ENCODE measurements around the gene PELI2.

Gene PELI2

GRCh38 chr14:56131004-56131864, 13.0 kb downstream of the PELI2 start:
- no peak for DNase-seq (ENCODE audit: low read depth)
- H3K4me3 ChIP-seq (ENCODE audit: control insufficient read depth, low read depth, low read length) = no peak overlapping the region
- TF ChIP-seq CTCF (conservative IDR thresholded peaks at IDR 0.05; ENCODE audit: control insufficient read depth, insufficient read depth, low read depth, low read length) = no peak

- no peak for TF ChIP-seq CTCF (conservative IDR thresholded peaks at IDR 0.05; ENCODE audit: control insufficient read depth, insufficient read depth, low read depth, low read length)
- H3K4me3 ChIP-seq (ENCODE audit: control insufficient read depth, low read depth, low read length) = no peak overlapping the region
- DNase-seq (ENCODE audit: low read depth) = peak; percentile 10
Measured at GRCh38 chr14:56131865-56132833, 13.9 kb downstream of the PELI2 start.

- H3K4me3 ChIP-seq (ENCODE audit: control insufficient read depth, low read depth, low read length) = no peak overlapping the region
- no peak for TF ChIP-seq CTCF (conservative IDR thresholded peaks at IDR 0.05; ENCODE audit: control insufficient read depth, insufficient read depth, low read depth, low read length)
- no peak for DNase-seq (ENCODE audit: low read depth)
Measured at GRCh38 chr14:56133547-56133946, 15.3 kb downstream of the PELI2 start.

GRCh38 chr14:56135001-56135400, 16.8 kb downstream of the PELI2 start:
- DNase-seq (ENCODE audit: low read depth) = peak; percentile 16
- H3K4me3 ChIP-seq (ENCODE audit: control insufficient read depth, low read depth, low read length) = no peak overlapping the region
- TF ChIP-seq CTCF (conservative IDR thresholded peaks at IDR 0.05; ENCODE audit: control insufficient read depth, insufficient read depth, low read depth, low read length) = no peak

- DNase-seq (ENCODE audit: low read depth) = no peak
- no peak for TF ChIP-seq CTCF (conservative IDR thresholded peaks at IDR 0.05; ENCODE audit: control insufficient read depth, insufficient read depth, low read depth, low read length)
Measured at GRCh38 chr14:56135668-56136067, 17.5 kb downstream of the PELI2 start.

GRCh38 chr14:56136571-56137452, 18.6 kb downstream of the PELI2 start:
- no peak for TF ChIP-seq CTCF (conservative IDR thresholded peaks at IDR 0.05; ENCODE audit: control insufficient read depth, insufficient read depth, low read depth, low read length)
- H3K4me3 ChIP-seq (ENCODE audit: control insufficient read depth, low read depth, low read length) = no peak overlapping the region
- no peak for DNase-seq (ENCODE audit: low read depth)

More at GRCh38 chr14:56135668-56136067, 17.5 kb downstream of the PELI2 start:
- H3K4me3 ChIP-seq (ENCODE audit: control insufficient read depth, low read depth, low read length) = no peak overlapping the region

All from fibroblast of mammary gland (primary cell).